Measurements from ENCODE around the gene SRP14. TPM values are rescaled to one million over a fixed set of nuclear protein-coding genes. Genes with fewer than 3 reads are reported as not detected.

The SRP14 gene
- total RNA-seq, 1 experiment from 2014 or later, result 166 TPM

DNA sequence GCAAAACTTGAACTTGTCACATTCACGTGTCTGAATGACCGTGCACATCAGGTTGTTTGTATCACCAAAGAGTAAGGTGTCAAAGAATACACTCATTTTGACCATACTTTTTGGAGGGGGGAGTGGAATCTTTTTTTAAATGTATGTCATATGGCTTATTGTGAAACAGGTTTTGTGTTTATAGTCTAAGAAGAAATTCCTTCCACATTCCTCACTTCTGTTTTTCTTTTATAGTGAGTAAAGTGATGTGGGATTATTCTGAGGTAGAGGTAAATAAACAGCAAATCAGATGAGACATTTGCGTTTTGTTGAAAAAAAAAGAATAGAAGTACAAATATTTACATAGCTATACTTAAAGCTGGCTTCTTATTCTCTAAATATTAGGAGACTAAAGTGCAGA, 33.0 kb downstream of the SRP14 start:
- CTCF ChIA-PET, result interaction anchor here (0.6 kb wide), 1 partner anchor 318 kb away, joined by 3 read pairs; no protein-coding TSS in a partner anchor
- TF ChIP-seq POLR2AphosphoS5 (IDR thresholded peaks at IDR 0.05; ENCODE audit: low read depth, low read length), result no peak
- TF ChIP-seq, protein P1, sequence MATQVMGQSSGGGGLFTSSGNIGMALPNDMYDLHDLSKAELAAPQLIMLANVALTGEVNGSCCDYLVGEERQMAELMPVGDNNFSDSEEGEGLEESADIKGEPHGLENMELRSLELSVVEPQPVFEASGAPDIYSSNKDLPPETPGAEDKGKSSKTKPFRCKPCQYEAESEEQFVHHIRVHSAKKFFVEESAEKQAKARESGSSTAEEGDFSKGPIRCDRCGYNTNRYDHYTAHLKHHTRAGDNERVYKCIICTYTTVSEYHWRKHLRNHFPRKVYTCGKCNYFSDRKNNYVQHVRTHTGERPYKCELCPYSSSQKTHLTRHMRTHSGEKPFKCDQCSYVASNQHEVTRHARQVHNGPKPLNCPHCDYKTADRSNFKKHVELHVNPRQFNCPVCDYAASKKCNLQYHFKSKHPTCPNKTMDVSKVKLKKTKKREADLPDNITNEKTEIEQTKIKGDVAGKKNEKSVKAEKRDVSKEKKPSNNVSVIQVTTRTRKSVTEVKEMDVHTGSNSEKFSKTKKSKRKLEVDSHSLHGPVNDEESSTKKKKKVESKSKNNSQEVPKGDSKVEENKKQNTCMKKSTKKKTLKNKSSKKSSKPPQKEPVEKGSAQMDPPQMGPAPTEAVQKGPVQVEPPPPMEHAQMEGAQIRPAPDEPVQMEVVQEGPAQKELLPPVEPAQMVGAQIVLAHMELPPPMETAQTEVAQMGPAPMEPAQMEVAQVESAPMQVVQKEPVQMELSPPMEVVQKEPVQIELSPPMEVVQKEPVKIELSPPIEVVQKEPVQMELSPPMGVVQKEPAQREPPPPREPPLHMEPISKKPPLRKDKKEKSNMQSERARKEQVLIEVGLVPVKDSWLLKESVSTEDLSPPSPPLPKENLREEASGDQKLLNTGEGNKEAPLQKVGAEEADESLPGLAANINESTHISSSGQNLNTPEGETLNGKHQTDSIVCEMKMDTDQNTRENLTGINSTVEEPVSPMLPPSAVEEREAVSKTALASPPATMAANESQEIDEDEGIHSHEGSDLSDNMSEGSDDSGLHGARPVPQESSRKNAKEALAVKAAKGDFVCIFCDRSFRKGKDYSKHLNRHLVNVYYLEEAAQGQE (IDR thresholded peaks at IDR 0.05; ENCODE audit: insufficient read depth in 1 of 2, low read depth in 2 of 2, low read length in 1 of 2), result no peak
- no peak for TF ChIP-seq SIN3A (IDR thresholded peaks at IDR 0.05; ENCODE audit: borderline replicate concordance, insufficient read depth, low read depth, low read length)
- TF ChIP-seq, protein P2, sequence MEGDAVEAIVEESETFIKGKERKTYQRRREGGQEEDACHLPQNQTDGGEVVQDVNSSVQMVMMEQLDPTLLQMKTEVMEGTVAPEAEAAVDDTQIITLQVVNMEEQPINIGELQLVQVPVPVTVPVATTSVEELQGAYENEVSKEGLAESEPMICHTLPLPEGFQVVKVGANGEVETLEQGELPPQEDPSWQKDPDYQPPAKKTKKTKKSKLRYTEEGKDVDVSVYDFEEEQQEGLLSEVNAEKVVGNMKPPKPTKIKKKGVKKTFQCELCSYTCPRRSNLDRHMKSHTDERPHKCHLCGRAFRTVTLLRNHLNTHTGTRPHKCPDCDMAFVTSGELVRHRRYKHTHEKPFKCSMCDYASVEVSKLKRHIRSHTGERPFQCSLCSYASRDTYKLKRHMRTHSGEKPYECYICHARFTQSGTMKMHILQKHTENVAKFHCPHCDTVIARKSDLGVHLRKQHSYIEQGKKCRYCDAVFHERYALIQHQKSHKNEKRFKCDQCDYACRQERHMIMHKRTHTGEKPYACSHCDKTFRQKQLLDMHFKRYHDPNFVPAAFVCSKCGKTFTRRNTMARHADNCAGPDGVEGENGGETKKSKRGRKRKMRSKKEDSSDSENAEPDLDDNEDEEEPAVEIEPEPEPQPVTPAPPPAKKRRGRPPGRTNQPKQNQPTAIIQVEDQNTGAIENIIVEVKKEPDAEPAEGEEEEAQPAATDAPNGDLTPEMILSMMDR (IDR thresholded peaks at IDR 0.05), result no peak
- no peak for TF ChIP-seq TCF7L2 (IDR thresholded peaks at IDR 0.05; ENCODE audit: low read depth, low read length)
- POLR2A ChIA-PET, result no interaction called here
- Histone ChIP-seq H3K27ac (ENCODE audit: low read length) (no peak overlapping the region), H3K27me3 (ENCODE audit: control insufficient read depth, insufficient read depth, low read length) (no peaks in the 10 kb centered on the region), H3K4me3 (ENCODE audit: low read depth in 2 of 2, low read length in 2 of 2) (no peak overlapping the region), H3K36me3 (ENCODE audit: control insufficient read depth, insufficient read depth, low read length) (peaks cover 24% of the 10 kb centered on the region), H3K4me1 (ENCODE audit: control insufficient read depth, insufficient read depth, low read length) (no peaks in the 10 kb centered on the region), H3K9me3 (ENCODE audit: control insufficient read depth, insufficient read depth, low read depth, low read length) (no peaks in the 10 kb centered on the region)
- intact Hi-C loops (cut with micrococcal nuclease; ENCODE audit: unreplicated experiment), result no loop called here
- no peak for ATAC-seq
- in situ Hi-C loops (cut with HindIII; ENCODE audit: low pct_unique_long_range_greater_than_20kb, low sequenced_read_pairs), result no loop called here
- no TSS peak for BruUV-seq (replicated peaks)
- no peak for DNase-seq (ENCODE audit: low read depth, low spot score)

DNA sequence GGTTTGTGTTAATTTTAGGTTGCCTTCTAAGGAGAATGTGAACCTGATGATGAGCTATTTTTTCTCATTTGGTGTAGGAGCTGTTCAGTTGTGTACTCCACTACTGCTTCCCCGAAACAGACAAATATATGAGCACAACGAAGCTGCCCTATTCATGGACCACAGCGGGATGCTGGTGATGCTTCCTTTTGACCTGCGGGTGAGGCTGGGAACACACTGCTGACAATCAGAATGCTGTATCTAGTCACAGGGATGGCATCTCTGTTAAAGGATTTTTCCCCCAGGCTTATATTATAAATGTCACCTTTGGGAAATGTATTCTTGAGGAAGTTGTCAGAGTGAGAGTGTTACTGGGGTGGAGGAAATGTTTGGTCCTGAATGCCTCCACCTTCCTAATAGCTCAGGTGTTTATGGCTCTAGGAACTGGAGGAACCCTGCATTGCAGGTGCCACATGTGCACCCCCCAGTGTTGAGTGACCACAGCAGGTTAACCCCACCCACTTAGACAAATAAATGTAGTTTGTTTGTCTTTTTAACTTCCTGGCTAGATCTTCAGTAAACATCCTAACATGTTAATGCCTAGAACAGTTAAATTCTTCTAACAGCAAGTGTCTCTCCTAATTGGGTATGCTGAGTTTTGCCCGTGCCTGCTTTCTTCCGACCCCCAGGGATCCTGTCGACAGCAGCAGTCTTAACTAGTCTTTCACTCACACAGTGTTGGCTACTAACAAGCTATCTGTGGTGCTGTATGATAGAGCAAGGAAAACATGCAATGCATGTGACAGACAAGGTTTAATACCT, 35.7 kb downstream of the SRP14 start:
- BruUV-seq (replicated peaks), result no TSS peak
- intact Hi-C loops (cut with micrococcal nuclease; ENCODE audit: unreplicated experiment), result no loop called here
- ChIA-PET CTCF (no interaction called here), POLR2A (interaction anchor here (0.7 kb wide), 1 partner anchor 21 kb away, joined by 3 read pairs; no protein-coding TSS in a partner anchor)
- Histone ChIP-seq H3K4me1 (ENCODE audit: control insufficient read depth, insufficient read depth, low read length) (no peaks in the 10 kb centered on the region), H3K36me3 (ENCODE audit: control insufficient read depth, insufficient read depth, low read length) (peaks cover 24% of the 10 kb centered on the region), H3K9me3 (ENCODE audit: control insufficient read depth, insufficient read depth, low read depth, low read length) (no peaks in the 10 kb centered on the region), H3K4me3 (ENCODE audit: low read depth in 2 of 2, low read length in 2 of 2) (no peak overlapping the region), H3K27me3 (ENCODE audit: control insufficient read depth, insufficient read depth, low read length) (no peaks in the 10 kb centered on the region), H3K27ac (ENCODE audit: low read length) (no peak overlapping the region)
- TF ChIP-seq, protein P2 (IDR thresholded peaks at IDR 0.05), result no peak
- TF ChIP-seq TCF7L2 (IDR thresholded peaks at IDR 0.05; ENCODE audit: low read depth, low read length) (no peak), POLR2AphosphoS5 (IDR thresholded peaks at IDR 0.05; ENCODE audit: low read depth, low read length) (no peak), SIN3A (IDR thresholded peaks at IDR 0.05; ENCODE audit: borderline replicate concordance, insufficient read depth, low read depth, low read length) (no peak)
- TF ChIP-seq, protein P1 (IDR thresholded peaks at IDR 0.05; ENCODE audit: insufficient read depth in 1 of 2, low read depth in 2 of 2, low read length in 1 of 2), result no peak
- ATAC-seq, result no peak
- DNase-seq (ENCODE audit: low read depth, low spot score), result no peak
- in situ Hi-C loops (cut with HindIII; ENCODE audit: low pct_unique_long_range_greater_than_20kb, low sequenced_read_pairs), result no loop called here

Data from Panc1 (cell line).